IPS DF 4.7 (cell line): ENCODE measurements around the gene AKT1S1.

ENCODE experiments used
- DNase-seq: peaks from one replicate; pipeline ENCODE4 v3.0.0-alpha.2; 2013; ENCODE audit warnings: low spot score; ENCODE audit errors: extremely low read depth

The AKT1S1 gene

GRCh38 chr19:49907745-49908446 lies 30.7 kb upstream of the AKT1S1 start:
- DNase-seq: no peak

GRCh38 chr19:49906879-49907564 lies 29.9 kb upstream of the AKT1S1 start:
- DNase-seq: no peak

- no peak for DNase-seq
Measured at GRCh38 chr19:49904136-49904535, 27.0 kb upstream of the AKT1S1 start.

GRCh38 chr19:49896863-49897621 lies 19.9 kb upstream of the AKT1S1 start, which contains the start of gene IL4I1:
Gene IL4I1, minus strand, starts transcription at chr19:49896887. Its CDS starts 727 bp downstream, at chr19:49896160.
- DNase-seq: no peak

- DNase-seq: no peak
Measured at GRCh38 chr19:49895566-49896297, 18.6 kb upstream of the AKT1S1 start.

GRCh38 chr19:49894879-49895565 lies 17.9 kb upstream of the AKT1S1 start:
- no peak for DNase-seq

GRCh38 chr19:49894011-49894664 lies 17.0 kb upstream of the AKT1S1 start:
- no peak for DNase-seq

GRCh38 chr19:49892716-49893115 lies 15.6 kb upstream of the AKT1S1 start:
- no peak for DNase-seq

- DNase-seq: no peak
Measured at GRCh38 chr19:49891393-49891792, 14.2 kb upstream of the AKT1S1 start.

- DNase-seq: no peak
Measured at GRCh38 chr19:49890349-49891311, 13.5 kb upstream of the AKT1S1 start.

GRCh38 chr19:49889687-49890348 lies 12.7 kb upstream of the AKT1S1 start:
- no peak for DNase-seq

- DNase-seq: no peak
Measured at GRCh38 chr19:49889038-49889686, 12.0 kb upstream of the AKT1S1 start.

GRCh38 chr19:49888510-49888824 lies 11.3 kb upstream of the AKT1S1 start:
- no peak for DNase-seq

GRCh38 chr19:49887665-49888509 lies 10.7 kb upstream of the AKT1S1 start:
- no peak for DNase-seq

GRCh38 chr19:49887037-49887664 lies 10.0 kb upstream of the AKT1S1 start:
- DNase-seq: no peak

- no peak for DNase-seq
Measured at GRCh38 chr19:49884760-49885159, 7.6 kb upstream of the AKT1S1 start.

- no peak for DNase-seq
Measured at GRCh38 chr19:49884109-49884508, 7.0 kb upstream of the AKT1S1 start.
